T47D (cell line): ENCODE results near the gene PCSK4.

Experiments used
- DNase-seq, 2 experiments: peaks; one replicate each; pipeline versions ENCODE4 v3.0.0 to v3.0.0-alpha.2; 2011 to 2012; ENCODE audit warnings: low read depth in 1 of 2, low spot score in 1 of 2
- JUND ChIP-seq: IDR thresholded peaks from 2 replicates; pipeline ENCODE4 v1.6.1; 2012; ENCODE audit warnings: low read depth
- in situ Hi-C: cut with HindIII; loops from 2 replicates; pipeline ENCODE4 v1.10.0; 2016; ENCODE audit warnings: low sequenced_read_pairs, low pct_unique_long_range_greater_than_20kb

The PCSK4 gene

DNA sequence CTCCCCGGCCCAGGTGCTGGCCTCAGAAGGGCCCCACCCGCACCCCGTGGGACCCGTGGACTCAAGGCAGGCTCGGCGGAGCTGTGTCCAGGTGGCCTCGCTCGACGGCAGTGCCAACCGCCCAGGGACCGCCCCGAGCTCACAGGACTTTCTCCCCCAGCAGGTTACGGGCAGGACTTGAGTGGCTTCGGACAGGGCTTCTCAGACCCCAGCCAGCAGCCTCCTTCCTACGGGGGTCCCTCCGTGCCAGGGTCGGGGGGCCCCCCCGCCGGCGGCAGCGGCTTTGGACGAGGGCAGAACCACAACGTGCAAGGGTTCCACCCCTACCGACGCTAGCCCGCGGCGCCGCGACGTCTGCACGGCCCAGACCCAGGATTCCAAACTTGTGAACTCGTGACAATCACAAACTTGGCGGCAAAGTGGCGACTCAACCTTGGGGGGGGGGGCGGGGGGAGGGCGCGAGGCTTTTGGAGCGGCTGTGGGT lies 55.5 kb downstream of the PCSK4 start:
- no peak for DNase-seq
- no peak for TF ChIP-seq JUND
- in situ Hi-C loops = no loop called here

- in situ Hi-C loops = no loop called here
- no peak for TF ChIP-seq JUND
- no peak for DNase-seq
These were observed 56.1 kb downstream of the PCSK4 start for GRCh38 chr19:1434040-1434366.

- no peak for DNase-seq
- no peak for TF ChIP-seq JUND
- in situ Hi-C loops = no loop called here
These were observed 56.8 kb downstream of the PCSK4 start for GRCh38 chr19:1433119-1434039.

GRCh38 chr19:1432507-1432887 lies 57.7 kb downstream of the PCSK4 start:
- in situ Hi-C loops = no loop called here
- no peak for DNase-seq
- no peak for TF ChIP-seq JUND

DNA sequence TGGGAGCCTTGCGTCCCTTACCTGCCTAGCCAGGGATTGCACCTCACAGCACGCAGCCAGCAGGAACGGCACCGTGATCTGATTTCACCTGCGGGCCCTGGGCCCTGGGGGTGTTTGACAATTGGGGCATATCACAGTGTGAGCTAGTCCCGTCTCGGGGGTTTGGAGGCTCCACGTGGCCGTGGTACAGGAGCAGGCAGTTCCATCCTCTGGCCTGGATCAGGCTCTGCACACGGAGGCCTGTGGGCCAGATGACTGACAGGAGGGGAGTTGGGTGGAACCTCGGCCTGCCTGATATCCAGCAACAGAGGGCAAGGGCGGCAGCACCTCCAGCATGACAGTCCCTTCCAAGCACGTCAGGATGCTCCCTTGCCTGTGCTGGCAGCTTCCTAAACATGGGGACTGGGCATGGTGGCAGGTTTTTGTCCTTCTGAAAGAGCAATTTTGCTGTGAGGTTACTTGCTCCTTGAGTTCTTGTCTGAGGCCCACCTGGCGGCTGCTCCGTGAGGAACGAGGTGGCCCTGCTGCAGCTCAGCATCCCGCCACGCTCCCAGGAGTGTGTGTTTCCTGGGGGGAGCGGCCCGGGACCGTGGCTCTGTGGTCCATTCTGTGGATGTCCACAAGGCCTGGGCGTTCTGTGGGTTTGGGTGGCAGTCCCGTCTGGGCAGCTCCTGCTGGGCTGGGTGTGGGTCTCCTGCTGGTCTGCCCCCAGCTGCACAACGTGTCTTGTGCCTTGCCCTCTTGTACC lies 58.2 kb downstream of the PCSK4 start:
- no peak for DNase-seq
- no peak for TF ChIP-seq JUND
- in situ Hi-C loops = no loop called here
